Measurements from ENCODE around the gene KCNJ1. TPM values are rescaled to one million over a fixed set of nuclear protein-coding genes. Genes with fewer than 3 reads are reported as not detected.
A peak's percentile ranks its signal among the peaks of the same experiment; 100 is the strongest.

The KCNJ1 gene
- total RNA-seq, 6 experiments from 2014 or later: not detected

- WGBS (ENCODE audit: insufficient coverage, low coverage, low lambda C conversion rate, missing lambda C conversion rate): 82% methylated on average over 4 of the region's 4 CpGs
- H3K4me1 ChIP-seq: no peaks in the 10 kb centered on the region
- no peak for DNase-seq
- H3K9me3 ChIP-seq: no peaks in the 10 kb centered on the region
- no peak overlapping the region for H3K27ac ChIP-seq
- H3K36me3 ChIP-seq: no peaks in the 10 kb centered on the region
- intact Hi-C loops (cut with DNase I): no loop called here
- H3K4me3 ChIP-seq: no peak overlapping the region
- H3K27me3 ChIP-seq: no peaks in the 10 kb centered on the region
- ATAC-seq: no peak
- TF ChIP-seq POLR2A (IDR thresholded peaks at IDR 0.05): no peak
- no peak for TF ChIP-seq CTCF (IDR thresholded peaks at IDR 0.05)
Observed at GRCh38 chr11:128803011-128803410, 64.1 kb downstream of the KCNJ1 start.

GRCh38 chr11:128802358-128802981 lies 64.6 kb downstream of the KCNJ1 start:
- ATAC-seq: peak; percentile 48 to 64 (median 56)
- Histone ChIP-seq H3K27me3 (no peaks in the 10 kb centered on the region), H3K9me3 (no peaks in the 10 kb centered on the region), H3K27ac (no peak overlapping the region), H3K4me3 (no peak overlapping the region), H3K36me3 (no peaks in the 10 kb centered on the region), H3K4me1 (no peaks in the 10 kb centered on the region)
- no peak for DNase-seq
- WGBS (ENCODE audit: insufficient coverage, low coverage, low lambda C conversion rate, missing lambda C conversion rate): 57% methylated on average over 4 of the region's 4 CpGs
- intact Hi-C loops (cut with DNase I): no loop called here
- TF ChIP-seq POLR2A (IDR thresholded peaks at IDR 0.05): no peak
- TF ChIP-seq CTCF (IDR thresholded peaks at IDR 0.05): peak; percentile 26 to 45 (median 27)

- 73% methylated on average over 4 of the region's 8 CpGs for WGBS (ENCODE audit: insufficient coverage, low coverage, low lambda C conversion rate, missing lambda C conversion rate)
- no peaks in the 10 kb centered on the region for H3K4me1 ChIP-seq
- intact Hi-C loops (cut with DNase I): no loop called here
- no peaks in the 10 kb centered on the region for H3K27me3 ChIP-seq
- no peak overlapping the region for H3K4me3 ChIP-seq
- H3K9me3 ChIP-seq: no peaks in the 10 kb centered on the region
- ATAC-seq: no peak
- no peak for DNase-seq
- no peak for TF ChIP-seq CTCF (IDR thresholded peaks at IDR 0.05)
- no peak for TF ChIP-seq POLR2A (IDR thresholded peaks at IDR 0.05)
- H3K36me3 ChIP-seq: no peaks in the 10 kb centered on the region
- H3K27ac ChIP-seq: no peak overlapping the region
Observed at GRCh38 chr11:128800871-128801417, 66.2 kb downstream of the KCNJ1 start.

- WGBS (ENCODE audit: insufficient coverage, low coverage, low lambda C conversion rate, missing lambda C conversion rate): 88% methylated on average over 2 of the region's 2 CpGs
- no peak overlapping the region for H3K27ac ChIP-seq
- H3K36me3 ChIP-seq: no peaks in the 10 kb centered on the region
- H3K27me3 ChIP-seq: no peaks in the 10 kb centered on the region
- intact Hi-C loops (cut with DNase I): no loop called here
- no peak for TF ChIP-seq CTCF (IDR thresholded peaks at IDR 0.05)
- TF ChIP-seq POLR2A (IDR thresholded peaks at IDR 0.05): no peak
- ATAC-seq: no peak
- DNase-seq: no peak
- H3K4me1 ChIP-seq: no peaks in the 10 kb centered on the region
- no peaks in the 10 kb centered on the region for H3K9me3 ChIP-seq
- H3K4me3 ChIP-seq: no peak overlapping the region
Observed at GRCh38 chr11:128796270-128796669, 70.8 kb downstream of the KCNJ1 start.

Measured in right lobe of liver (tissue), 6 donors.